Measurements from ENCODE around the gene IGSF5.
"Not testable (repeated sequence)": the region's sequence is repeated elsewhere in the genome, so short reads cannot be mapped to it uniquely, and the experiment has no call there.

Gene IGSF5

DNA sequence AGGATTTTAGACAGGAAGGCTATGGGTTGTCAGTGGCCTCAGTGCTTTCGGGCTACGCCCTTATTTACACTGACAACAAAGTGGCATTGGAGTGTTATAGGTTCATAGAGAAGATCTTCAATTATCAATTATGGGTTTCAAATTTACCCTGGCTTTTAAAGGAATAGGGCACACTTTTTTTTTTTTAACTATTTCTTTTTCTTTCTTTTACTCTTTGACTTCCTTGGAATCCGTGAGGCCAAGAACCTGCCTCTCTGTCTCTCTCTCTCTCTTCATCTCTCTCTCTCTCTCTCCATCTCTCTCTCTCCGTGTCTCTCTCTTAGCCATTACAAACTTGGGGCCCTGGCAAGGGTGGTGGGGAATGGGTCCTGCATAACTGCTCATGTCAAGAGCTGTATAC, at the start of gene IGSF5:
Gene IGSF5 (plus strand): TSS at position 301 of the 400 bp plus-strand sequence. CDS start 327 bp downstream, outside the sequence.
- not testable (repeated sequence) for FAIRE-seq

DNA sequence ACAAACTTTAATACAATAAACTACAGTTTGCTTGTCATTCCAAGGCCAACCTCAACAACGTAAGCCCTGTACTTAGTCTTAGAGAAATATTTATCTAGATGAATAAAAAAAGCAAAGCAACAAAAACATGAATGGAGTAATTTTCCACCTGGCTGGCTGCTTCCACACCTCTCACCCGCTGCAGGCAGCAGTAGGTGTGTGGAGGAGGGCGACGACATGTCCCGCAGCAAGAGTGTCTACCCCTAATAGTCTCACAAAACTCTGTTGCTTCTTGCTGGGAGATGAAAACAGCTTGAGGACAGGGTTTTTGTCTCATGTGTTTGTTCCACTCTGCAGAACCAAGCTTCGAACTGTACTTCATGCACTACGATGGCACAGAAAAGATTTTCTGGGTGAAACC, 48.8 kb upstream of the IGSF5 start:
- FAIRE-seq = no peak

DNA sequence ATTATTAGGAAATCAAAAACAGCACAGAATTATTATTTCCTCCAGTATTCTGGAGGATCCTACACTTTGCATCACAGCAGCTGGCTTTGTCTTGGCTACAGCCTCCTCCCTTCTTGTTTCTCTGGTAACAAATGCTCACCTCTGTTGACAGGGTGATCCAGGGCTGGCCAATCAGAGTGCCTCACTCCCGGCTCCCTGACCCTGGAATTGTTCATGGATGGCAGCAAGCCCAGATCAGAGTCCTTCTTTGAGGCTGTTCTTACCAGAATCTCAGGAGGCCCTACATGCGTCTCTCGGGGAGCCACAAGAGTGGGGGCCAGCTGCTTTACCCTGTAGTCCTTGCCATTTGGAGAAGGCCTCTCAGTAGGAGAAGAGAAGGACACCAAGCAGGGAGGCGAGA, 48.4 kb upstream of the IGSF5 start:
- FAIRE-seq = no peak

DNA sequence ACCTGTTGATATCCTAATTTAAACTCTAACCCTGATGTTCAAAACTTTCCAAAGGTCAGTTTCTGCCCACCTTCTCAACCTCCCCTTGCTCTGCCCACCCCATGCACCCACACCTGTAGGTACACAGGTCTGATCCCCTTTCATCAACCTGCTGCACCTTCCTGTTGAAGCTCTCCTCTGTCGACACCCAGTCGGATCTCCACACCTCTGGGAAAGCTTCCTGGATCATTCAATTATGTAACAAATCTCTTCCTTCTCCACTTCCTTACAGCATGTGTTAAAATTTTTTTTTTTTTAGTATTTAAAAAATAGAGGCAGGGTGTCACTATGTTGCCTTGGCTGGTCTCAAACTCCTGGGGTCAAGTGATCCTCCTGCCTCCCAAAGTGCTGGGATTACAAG, 44.7 kb upstream of the IGSF5 start:
- no peak for FAIRE-seq

DNA sequence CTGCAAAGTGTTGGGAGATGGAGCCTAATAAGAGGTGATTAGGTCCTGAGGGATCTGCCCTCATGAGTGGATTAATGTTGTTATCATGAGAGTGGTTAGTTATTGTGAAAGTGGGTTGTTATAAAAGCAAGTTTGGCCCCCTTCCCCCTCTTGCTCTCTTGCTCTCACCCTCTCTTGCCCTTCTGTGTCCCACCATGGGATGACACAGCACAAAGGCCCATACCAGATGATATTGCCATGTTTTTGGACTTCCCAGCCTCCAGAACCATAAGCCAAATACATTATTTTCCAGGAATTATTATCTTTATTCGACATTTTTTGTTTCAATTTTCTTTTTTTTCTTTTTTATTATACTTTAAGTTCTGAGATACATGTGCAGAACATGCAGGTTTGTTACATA, 41.4 kb upstream of the IGSF5 start:
- no peak for FAIRE-seq

DNA sequence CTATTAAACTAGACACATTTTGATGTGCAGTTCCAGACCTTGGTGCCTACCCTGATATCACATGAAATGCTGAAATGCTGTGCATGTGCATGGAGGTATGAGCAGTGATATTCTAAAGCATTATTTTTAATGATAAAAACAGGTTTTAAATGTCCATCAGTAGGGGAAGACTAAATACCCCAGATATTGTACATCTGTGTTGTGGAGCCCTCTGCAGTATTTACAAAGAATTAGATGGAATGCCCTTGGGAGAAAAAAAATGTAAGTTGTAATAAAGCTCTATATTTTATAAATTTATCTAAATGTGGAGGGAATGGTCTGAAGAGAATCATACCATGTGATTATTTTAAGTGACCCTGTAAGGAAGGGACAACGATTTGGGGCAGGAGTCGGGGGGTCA, 39.1 kb upstream of the IGSF5 start:
- no peak for FAIRE-seq

DNA sequence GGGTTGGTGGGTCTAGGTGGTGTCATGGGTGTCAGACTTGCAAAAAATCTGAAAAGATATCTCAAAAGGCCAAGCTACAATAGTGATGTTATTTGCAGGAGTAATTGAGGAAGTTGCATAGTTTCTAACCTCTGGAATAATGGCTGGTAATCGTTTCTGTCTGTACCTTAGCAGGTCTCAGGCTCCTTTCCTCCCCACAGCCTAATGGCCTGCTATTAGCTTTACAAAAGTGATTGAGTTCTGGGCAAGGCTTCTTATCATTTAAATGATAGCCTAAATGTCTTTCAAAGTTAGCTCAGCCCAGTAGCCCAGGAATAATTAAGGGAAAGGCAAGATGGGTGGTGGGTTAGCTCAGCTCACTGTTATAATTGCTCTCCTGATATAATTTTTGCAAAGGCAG, 37.7 kb upstream of the IGSF5 start:
- FAIRE-seq = no peak

DNA sequence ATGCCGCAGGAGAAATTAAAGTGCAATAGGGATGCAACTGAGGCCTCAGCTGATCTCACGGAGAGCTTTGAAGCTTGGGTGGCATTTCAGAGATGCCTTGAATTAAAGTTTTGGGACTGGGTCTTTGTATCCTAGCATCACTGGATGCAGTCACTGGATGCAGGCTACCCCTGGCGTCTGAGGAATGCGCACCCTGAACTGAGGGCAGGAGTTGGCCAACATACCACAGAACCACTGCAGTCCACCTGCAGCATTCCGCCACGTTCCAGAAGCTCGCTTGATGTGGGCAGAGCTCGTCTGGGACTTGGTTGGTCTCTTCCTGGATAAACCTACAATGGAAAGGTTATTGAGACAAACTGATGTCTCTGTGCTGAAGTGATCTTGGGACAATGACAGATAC, 34.1 kb upstream of the IGSF5 start:
- FAIRE-seq = no peak

DNA sequence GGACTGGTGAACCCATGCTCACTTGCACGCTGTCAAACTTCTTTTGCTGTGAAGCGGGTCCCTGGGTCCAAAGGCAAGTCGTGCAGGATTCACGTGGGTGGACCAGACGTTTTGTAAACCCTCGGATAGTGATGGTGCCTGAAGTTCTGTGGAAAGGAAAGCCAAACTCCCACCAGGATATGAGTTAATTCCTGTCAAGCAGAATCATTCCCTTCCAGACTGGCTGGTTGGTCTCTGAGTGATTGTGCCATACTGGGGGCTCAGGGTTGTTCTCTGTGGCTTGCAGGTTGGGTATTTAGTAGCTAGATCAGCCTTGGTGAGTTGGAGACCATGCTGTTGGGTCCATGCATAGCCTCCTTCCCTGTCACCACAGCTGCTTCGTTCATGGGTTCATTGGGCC, 32.7 kb upstream of the IGSF5 start:
- no peak for FAIRE-seq

DNA sequence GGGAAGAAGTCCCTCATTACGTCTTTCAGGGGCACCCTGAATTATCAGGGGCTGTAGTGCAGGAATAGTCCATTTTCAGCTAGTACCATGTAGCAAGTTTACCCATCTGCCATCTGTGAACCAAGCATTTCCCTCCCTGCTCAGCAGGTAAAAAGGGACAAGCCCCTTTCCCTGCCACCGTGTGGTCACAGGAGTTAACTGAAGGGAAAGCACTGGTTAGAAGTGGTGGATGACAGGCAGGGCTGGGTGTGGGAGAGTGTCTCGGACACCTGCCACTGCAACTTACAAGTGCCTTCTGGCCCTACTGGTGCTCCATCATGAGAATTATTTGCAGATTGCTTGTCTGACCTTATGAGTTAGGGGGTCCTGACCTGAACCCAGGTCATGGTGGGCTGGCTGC, 32.0 kb upstream of the IGSF5 start:
- no peak for FAIRE-seq

DNA sequence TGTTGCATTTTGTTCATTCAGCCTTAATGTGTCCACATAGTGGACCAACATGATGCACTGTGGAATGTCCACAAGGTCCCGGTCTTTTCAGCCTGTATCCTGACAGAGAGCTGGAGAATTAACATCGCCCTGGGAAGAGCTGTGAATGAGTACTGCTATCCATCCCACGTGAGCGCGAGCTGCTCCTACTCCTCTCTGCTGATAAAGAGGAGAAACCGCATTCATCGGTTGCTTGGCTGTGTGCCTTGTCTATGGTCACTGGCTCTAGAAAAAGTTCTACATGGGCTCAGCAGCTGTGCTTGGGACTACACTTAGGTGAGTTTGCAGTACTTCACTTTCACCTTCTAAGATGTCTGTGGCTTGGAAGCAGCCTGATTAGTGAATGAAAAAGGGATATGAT, 31.1 kb upstream of the IGSF5 start:
- FAIRE-seq = no peak

DNA sequence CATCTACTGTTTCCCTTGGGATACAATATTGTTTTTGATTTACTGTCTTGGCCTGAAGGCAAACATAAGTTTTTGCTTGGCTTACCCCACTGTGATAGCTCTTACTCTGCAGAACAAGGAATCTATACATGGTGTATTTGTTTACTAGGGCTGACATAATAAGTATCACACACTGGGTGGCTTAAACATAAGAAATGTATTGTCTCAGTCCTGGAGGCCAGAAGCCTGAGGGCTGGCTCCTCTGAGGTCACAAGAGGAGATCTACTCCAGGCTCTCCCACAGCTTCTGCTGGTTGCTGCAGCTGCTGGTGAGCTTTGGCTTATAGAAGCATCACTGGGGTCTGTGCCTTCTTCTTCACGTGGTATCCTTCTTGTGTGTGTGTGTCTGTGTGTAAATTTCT, 30.7 kb upstream of the IGSF5 start:
- FAIRE-seq = no peak

DNA sequence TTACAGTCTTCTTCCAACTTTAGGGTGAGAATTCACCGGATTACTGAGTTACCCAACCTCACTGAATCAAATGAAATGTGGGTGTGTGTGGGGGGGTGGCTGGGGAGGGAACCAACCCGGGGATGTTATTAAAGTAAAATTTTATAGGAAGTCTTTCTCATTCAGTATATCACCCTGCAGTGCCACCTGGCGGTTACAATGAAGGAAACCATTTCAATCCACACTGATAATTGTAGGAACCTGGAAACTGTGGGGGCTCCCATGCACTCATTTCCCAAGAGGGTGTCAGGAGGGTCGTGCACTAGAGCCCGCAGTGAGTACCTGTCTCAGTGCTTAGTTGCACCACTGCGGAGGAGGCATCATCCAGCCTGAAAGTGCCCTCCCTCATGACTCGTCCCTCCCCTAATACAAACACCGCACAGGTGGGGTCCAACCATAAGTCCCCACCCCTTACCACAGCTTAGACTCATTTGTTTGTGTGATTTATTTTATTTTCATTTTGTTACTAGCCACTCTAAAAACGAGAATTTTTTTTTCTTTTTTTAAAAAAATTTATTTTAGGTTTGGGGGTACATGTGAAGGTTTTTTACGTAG, 29.1 kb upstream of the IGSF5 start:
- no peak for FAIRE-seq

DNA sequence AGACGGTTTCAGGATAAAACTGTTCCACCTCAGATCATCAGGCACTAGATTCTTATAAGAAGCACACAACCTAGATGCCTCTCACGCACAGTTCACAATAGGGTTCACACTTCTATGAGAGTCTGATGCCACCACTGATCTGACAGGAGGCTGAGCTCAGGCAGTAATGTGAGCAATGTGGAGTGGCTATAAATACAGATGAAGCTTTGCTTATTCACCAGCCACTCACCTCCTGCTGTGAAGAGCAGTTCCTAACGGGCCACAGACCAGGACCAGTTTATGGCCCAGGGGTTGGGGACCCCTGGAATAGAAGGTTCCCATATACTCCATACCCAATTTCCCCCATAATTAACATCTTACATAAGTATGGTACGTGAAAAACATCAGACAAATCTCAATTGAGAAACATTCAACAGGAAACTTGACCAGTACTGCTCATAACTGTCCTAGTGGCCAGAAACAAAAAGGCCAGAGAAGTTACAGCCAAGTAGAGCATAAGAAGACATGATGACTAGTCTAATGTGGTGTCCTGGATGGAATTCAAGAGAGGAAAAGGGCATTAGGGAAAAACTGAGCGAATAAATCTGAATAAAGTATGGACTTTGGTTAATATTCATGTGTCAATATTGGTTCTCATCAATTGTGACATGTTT, 24.7 kb upstream of the IGSF5 start:
- FAIRE-seq = no peak

DNA sequence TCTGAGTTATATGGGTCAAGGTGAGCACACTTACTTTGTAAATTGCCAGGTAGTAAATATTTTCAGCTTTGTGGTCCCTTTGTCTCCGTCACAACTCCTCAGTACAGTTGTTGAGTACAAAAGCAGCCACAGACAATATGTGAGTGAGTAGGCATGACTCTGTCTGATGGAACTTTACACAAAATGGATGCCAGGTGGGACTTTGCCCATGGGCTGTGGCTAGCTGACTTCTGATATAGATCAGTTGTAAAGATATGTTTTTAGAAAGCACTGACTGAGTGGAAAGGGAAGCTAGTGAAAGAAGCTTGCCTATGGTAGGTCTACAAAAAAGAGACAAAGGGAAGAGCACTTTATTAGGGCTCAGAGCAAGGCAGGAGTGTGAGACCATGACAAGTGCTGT, 23.1 kb upstream of the IGSF5 start:
- no peak for FAIRE-seq

DNA sequence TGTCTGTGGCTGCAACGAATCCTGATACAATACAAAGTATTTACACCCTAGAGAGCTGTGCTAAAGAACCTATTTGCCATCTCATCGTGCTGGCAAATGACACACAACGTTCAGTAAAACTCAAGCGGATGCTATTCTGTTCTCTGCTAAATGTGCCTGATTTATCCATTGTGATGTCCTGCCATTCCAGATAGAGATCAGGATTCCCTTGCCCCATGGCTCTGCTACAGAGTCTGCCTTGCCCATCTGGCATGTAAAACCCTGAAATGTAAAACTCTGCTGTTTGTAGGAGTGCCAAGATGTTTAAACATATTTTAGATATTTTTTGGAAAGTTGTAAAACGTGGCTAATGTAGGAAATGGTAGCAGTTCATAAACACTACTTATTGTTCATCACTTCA, 20.0 kb upstream of the IGSF5 start:
- FAIRE-seq = no peak

DNA sequence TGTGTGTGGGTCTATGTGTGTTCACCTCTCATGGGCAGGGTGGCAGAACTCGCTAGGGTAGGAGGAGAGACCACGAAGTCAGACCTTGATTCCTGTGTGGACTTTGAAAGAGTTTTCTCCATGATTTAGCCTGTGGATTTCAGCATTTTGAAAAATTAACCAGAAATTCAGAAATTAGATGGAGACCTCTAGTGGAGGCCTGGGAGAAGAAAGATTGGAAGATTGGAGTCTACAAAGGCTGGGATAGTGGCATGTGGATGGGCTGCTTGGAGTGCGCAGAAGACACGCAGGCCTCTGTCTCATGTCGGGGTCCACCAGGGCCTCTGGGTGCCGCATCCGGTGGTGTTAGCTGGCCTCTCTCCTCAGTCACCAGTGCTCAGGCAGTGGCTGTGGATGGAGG, 18.9 kb upstream of the IGSF5 start:
- no peak for FAIRE-seq

DNA sequence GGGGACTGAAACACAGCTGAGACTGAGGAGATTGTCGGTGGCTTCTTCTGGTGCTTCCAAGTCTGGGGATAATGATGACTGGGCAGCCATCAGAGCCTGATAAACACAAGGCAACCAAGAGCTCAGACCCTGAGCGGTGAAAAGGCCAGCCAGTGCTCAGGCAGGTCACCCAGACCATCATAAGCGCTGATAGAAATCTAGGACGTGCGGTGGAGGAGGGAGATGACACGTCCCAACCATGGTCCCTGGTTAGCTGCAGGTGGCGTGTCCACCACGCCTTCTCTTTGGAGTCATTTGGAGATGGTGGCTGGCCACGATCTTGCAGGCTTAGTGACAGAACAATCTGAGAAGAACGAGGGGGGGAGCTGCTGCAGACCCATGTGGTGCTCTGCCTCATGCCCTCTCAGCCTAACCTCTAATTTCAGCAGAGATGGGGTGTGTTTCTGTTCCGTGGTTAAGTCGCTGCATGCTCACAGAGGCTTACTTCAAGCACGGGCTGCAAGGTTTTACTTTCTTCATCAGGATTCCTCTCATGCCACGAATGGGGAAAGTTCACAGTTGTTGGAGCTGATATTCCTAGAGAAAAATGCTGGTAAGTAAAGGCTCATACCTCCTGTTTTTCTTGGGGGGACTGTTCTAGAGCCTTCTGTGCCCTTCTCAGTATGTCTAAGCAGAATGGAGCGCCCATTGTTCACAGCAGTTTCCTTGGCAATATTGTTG, 17.4 kb upstream of the IGSF5 start:
- FAIRE-seq = no peak

DNA sequence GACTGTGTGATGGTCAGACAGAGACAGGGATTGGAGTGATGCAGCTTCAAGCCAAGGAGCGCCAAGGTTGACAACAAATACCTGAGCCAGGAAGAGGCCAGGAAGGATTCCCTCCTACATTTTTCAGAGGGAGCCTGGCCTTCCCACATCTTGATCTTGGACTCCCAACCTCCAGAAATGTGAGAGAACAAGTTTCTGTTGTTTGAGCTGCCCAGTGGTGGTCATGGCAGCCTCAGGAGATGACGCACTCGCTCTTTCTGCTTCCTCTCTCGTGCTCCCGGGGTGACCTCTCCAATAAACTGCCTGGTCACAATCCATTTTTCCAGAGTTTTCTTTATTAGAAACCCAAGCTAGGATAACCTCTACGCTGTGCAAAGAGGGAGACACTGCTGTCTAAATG, 16.6 kb upstream of the IGSF5 start:
- no peak for FAIRE-seq

DNA sequence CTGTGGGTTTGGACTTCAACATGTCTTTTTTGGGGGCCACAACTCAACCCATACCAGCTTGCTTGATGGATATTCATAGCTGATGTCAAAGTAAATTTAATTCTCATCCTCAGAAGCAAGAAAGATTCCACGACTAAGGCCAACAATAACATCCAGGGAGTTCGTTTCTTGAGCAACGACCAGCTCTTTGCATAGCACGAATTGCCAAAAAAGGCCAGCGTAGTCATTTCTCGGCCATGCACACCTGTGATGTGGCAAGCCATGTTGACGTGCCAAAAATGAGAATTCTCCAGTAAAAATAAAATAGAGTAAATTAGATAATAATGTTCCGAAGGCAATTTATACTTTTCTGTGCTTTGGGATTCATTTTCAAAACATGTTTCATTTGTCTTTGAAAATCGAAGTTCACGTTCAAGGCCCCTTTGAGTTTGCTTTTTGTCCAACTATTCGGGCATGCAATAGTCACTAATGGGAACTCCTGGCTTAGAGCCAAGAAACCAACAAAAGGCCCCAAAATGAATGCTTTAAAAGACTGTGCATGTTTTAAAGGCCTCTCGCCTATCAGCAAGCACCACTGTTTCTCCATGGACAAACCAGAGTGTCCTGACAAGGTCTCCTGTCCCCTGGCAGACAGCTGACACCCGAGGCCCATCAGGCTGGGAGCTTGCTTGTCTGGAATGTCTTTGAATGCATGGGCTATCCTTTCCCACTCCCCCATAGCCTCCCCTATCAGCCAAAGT, 14.4 kb upstream of the IGSF5 start:
- no peak for FAIRE-seq

DNA sequence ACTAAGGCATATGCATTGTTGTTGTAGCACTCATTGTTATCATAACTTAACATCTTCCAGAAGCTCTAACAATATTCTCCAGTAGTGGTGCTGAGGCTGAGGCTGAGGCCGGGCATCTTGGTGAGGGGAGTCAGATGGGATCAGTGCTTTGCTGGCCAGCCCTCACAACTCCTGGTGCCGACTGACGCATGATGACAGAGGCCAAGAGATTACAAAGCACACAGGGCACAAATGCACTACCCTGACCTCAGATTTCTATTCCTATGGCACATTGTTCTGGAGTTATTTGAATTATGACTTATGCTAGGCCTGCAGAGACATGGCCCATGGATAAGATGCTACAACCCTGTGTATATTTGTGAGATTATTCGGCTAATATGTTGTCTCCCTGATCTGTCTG, 8.3 kb upstream of the IGSF5 start:
- FAIRE-seq = no peak

DNA sequence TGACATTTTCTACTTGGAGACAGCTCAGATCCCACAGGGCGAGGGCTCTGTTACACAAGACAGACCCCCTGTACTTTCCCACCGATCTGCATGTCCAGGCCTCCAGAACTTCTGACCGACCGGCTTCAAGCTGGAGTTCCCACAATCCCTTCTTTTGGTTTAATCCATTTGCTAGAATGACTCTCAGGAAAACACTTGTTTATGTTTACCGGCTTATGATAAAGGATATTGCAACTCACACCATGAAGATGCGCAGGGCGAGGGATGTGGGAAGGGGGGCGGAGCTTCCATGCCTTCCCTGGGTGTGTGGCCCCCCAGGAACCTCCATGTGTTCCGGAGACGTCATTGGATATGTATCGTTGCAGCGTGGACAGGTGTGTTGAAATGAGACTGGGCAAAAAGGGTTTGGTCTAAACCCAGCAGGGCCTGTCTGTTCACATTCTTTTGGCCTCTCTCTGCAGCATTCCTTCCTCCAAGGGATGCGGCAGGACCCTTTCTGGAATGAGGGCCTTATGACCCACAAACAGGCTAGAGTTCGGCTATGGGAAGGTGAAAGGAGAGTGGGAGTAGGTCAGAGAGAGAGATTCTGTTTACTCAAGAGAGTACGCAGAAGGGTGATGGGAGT, 7.5 kb upstream of the IGSF5 start:
- no peak for FAIRE-seq

DNA sequence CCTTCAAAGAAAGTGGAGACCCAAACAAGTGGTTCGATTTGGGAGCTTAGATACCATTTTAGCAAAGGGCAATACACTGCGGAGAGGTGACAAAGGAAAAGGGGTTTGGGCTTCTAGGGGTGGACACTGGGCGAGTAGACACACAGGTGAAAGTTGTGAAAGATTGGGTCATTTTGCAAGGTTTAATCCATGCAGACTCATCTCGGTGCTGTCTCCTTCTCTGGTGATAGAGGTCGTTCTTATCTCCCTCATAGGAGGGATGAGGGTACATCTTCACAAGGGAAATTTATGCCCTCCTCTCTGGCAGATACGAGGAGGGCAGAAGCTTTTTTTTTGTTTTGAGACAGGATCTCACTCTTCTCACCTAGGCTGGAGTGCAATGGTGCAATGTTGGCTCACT, 6.4 kb upstream of the IGSF5 start:
- no peak for FAIRE-seq

All from colon (tissue), 2 donors.